PC-9 (cell line): Measurements from ENCODE around the gene LRRC4B. TPM values are rescaled to one million over a fixed set of nuclear protein-coding genes. Genes with fewer than 3 reads are reported as not detected.

Source experiments
- BruUV-seq: library from RNA; stranded (reverse); fragments of 400-500 nt; replicated peaks from 2 replicates; lab custom pipeline; 2021; lab: Mats Ljungman, UMichigan
- CTCF ChIA-PET: fragments of 300-600 bp; sonication (Branson Sonifier 250); formaldehyde crosslinking; loops from one replicate; lab custom pipeline; 2022; ENCODE audit warnings: antibody characterized with exemption; lab: Charles Lee
- POLR2A ChIA-PET: fragments of 300-600 bp; sonication (Branson Sonifier 250); formaldehyde crosslinking; loops from one replicate; lab custom pipeline; 2022; ENCODE audit warnings: antibody characterized with exemption; ENCODE audit not compliant: unreplicated experiment; lab: Charles Lee
- DNase-seq, 2 experiments: peaks; one replicate each; pipeline versions ENCODE4 v3.0.0 to v3.0.0-alpha.2; 2015 to 2022; ENCODE audit warnings: mixed read lengths in 1 of 2
- H2AFZ ChIP-seq: fragments of 200-600 bp; sonication (generic); 2 replicates; pipeline ENCODE4 v1.8.1; 2017; ENCODE audit warnings: antibody characterized with exemption
- H3F3A ChIP-seq: fragments of 200-600 bp; sonication (generic); 2 replicates; pipeline ENCODE4 v1.8.1; 2017; ENCODE audit warnings: antibody characterized with exemption, mild to moderate bottlenecking, low read depth; ENCODE audit not compliant: insufficient read depth
- H3K27ac ChIP-seq: fragments of 200-600 bp; sonication (generic); 2 replicates; pipeline ENCODE4 v1.6.1; 2016; ENCODE audit warnings: mixed run types
- H3K27me3 ChIP-seq: fragments of 200-600 bp; sonication (generic); 2 replicates; pipeline ENCODE4 v1.6.1; 2016; ENCODE audit warnings: low read depth, mixed run types; ENCODE audit not compliant: insufficient read depth
- H3K36me3 ChIP-seq: fragments of 200-600 bp; sonication (generic); 2 replicates; pipeline ENCODE4 v1.6.1; 2016; ENCODE audit warnings: low read depth, mixed run types
- H3K4me1 ChIP-seq: fragments of 200-600 bp; sonication (generic); replicated peaks from 2 replicates; pipeline ENCODE4 v1.6.1; 2016; ENCODE audit warnings: mixed run types; ENCODE audit not compliant: insufficient read depth
- H3K4me2 ChIP-seq: fragments of 200-600 bp; sonication (generic); 2 replicates; pipeline ENCODE4 v1.6.1; 2017; ENCODE audit warnings: mixed run types
- H3K4me3 ChIP-seq: fragments of 200-600 bp; sonication (generic); 2 replicates; pipeline ENCODE4 v1.6.1; 2016; ENCODE audit warnings: mixed run types
- H3K79me2 ChIP-seq: fragments of 200-600 bp; sonication (generic); 2 replicates; pipeline ENCODE4 v1.6.1; 2017; ENCODE audit warnings: low read depth, mixed run types
- H3K9me2 ChIP-seq: fragments of 200-600 bp; sonication (generic); 2 replicates; pipeline ENCODE4 v1.8.1; 2017; ENCODE audit warnings: mild to moderate bottlenecking; ENCODE audit not compliant: insufficient read depth
- H3K9me3 ChIP-seq: fragments of 200-600 bp; sonication (generic); 2 replicates; pipeline ENCODE4 v1.8.1; 2016; ENCODE audit warnings: low read depth; ENCODE audit not compliant: insufficient read depth
- H4K20me1 ChIP-seq: fragments of 200-600 bp; sonication (generic); 2 replicates; pipeline ENCODE4 v1.8.1; 2017; ENCODE audit not compliant: insufficient read depth
- CTCF ChIP-seq: fragments of 200-600 bp; sonication (generic); conservative IDR thresholded peaks from 2 replicates; pipeline ENCODE4 v1.6.1; 2017; ENCODE audit warnings: mixed run types, antibody characterized with exemption, mild to moderate bottlenecking, moderate library complexity
- EZH2 ChIP-seq: fragments of 200-600 bp; sonication (generic); IDR thresholded peaks from 2 replicates; pipeline ENCODE4 v1.8.0; 2017; ENCODE audit warnings: antibody characterized with exemption, low read depth
- intact Hi-C: fragments of 100-400 bp; cut with micrococcal nuclease; formaldehyde crosslinking; loops from one replicate; pipeline ENCODE4 v1.10.0; 2022; ENCODE audit not compliant: unreplicated experiment
- total RNA-seq: library from RNA; stranded (reverse); gene quantifications from 2 replicates; pipeline ENCODE4 v1.2.3, GENCODE V29; 2021

The LRRC4B gene
- total RNA-seq, 1 experiment from 2014 or later: not detected

DNA sequence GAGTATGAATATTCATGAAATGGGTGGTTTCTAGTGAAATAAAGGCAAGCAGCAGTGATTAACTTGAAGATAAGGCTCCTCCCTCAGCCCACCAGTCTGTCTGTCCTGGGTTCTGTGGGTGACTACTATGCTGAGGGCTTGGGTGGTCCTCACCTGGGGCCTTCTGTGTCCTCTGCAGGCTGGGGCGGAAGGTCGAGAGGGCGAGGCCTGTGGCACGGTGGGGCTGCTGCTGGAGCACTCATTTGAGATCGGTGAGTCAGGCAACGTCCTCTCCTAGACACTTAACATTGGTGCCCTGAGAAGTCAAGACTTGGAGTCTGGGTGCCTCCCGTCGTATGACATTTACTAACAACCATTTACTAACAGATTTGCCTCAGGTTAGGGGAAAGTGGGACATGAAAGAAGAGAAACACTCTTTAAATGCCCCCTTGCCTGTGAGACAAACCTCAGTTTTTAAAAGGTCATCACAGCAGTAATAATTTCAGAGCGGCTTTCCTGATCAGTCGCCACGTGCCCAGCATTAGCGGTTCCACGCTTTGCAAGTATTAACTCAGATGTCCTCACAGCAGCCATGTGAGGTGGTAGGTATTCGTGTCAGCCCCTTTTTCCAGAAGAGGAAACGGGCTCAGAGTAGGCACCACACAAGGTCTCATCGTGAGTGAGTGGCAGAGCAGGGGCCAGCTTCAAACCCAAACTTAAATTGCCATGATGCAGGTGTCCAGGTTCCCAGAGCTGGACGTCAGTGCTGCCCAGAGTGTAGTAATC is 90.3 kb downstream of the LRRC4B start:
- no peaks in the 10 kb centered on the region for H3K36me3 ChIP-seq
- H3K27me3 ChIP-seq: no peaks in the 10 kb centered on the region
- peaks cover 27% of the 10 kb centered on the region for H3K79me2 ChIP-seq
- DNase-seq: no peak
- intact Hi-C loops: loop anchor here (5.0 kb wide), 1 partner anchor 111 kb away; the partner anchor contains the start of gene NAPSA
- POLR2A ChIA-PET: no interaction called here
- no peak overlapping the region for H3K27ac ChIP-seq
- peak overlapping the region; percentile 72; the same call in 1 of the 2 replicates for H3K4me3 ChIP-seq
- TF ChIP-seq CTCF (no peak), EZH2 (no peak)
- peak overlapping the region; percentile 85 for H3K4me2 ChIP-seq
- H3F3A ChIP-seq: peaks cover 7% of the 10 kb centered on the region; the same call in 1 of the 2 replicates
- CTCF ChIA-PET: no interaction called here
- H4K20me1 ChIP-seq: peaks cover 27% of the 10 kb centered on the region
- no peaks in the 10 kb centered on the region for H3K9me2 ChIP-seq
- peaks cover 8% of the 10 kb centered on the region for H3K4me1 ChIP-seq
- H2AFZ ChIP-seq: no peak overlapping the region
- BruUV-seq: no TSS peak
- H3K9me3 ChIP-seq: no peaks in the 10 kb centered on the region

DNA sequence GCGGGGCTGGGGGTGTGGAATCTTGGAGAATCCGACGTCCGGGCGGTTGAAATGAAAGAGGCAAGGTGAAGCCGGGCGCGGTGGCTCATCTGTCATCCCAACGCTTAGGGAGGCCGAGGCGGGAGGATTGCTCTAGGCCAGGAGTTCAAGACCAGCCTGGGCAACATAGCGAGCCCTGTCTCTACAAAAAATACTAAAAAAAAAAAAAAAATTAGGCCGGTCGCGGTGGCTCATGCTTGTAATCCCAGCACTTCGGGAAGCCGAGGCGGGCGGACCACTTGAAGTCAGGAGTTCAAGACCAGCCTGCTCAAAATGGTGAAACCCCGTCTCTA is 91.4 kb downstream of the LRRC4B start:
- TF ChIP-seq EZH2 (no peak), CTCF (no peak)
- Histone ChIP-seq H3K9me2 (no peaks in the 10 kb centered on the region), H3K27ac (no peak overlapping the region), H3K4me3 (peak overlapping the region; percentile 72), H4K20me1 (peaks cover 27% of the 10 kb centered on the region), H3K36me3 (no peaks in the 10 kb centered on the region), H3K4me2 (peak overlapping the region; percentile 85), H2AFZ (0 out of 2 replicates have a peak overlapping the region, but pooled peaks have one; percentile 88), H3K27me3 (no peaks in the 10 kb centered on the region), H3F3A (peaks cover 15% of the 10 kb centered on the region), H3K4me1 (peaks cover 8% of the 10 kb centered on the region), H3K79me2 (peaks cover 27% of the 10 kb centered on the region), H3K9me3 (no peaks in the 10 kb centered on the region)
- intact Hi-C loops: loop anchor here (1.0 to 5.0 kb wide), 2 partner anchors 34 to 110 kb away; partner anchors contain the start of genes JOSD2 and NAPSA
- BruUV-seq: TSS peak; percentile 59
- ChIA-PET CTCF (no interaction called here), POLR2A (interaction anchor here (0.8 kb wide), 1 partner anchor 474 kb away, joined by 17 read pairs; no protein-coding TSS in a partner anchor)
- DNase-seq: no peak

DNA sequence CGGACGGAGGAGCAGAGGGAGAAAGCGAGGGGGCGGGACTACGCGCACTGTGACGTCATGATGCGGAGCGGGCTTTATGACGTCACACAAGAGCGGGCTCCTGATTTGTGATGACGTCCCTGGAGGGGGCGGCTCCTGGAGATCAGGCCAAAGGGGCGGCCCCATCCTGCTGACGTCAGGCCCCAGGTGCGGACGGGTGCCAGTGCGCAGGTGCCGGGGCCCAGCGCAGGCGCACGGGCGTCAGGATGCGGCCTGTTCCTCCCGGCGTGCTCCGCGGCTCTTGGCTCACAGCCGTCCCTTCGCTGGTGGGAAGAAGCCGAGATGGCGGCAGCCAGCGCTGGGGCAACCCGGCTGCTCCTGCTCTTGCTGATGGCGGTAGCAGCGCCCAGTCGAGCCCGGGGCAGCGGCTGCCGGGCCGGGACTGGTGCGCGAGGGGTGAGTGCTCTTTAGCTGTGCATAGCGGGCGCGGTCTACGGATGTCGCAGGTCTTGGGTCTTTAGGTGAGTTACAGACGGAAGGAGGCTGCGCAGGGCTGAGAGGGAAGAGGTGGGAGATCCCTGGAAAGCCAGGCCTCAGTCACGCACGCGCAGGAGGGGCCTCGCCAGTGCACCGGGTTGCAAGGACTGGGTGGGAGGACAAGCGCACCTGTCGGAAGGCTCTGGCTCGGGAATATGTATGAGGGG is 91.9 kb downstream of the LRRC4B start, which contains the start of the genes EMC10 and GARIN5A:
Gene EMC10 (plus strand): TSS at position 284 of the 683 bp plus-strand sequence. CDS start 38 bp downstream, at position 322.
Gene GARIN5A (minus strand): TSS at position 625 of the 683 bp plus-strand sequence. CDS start 460 bp downstream, at position 165.
- BruUV-seq: TSS peak; percentile 53
- peak within 1 kb of the TSS; percentile 85 for H3K4me2 ChIP-seq
- H3K36me3 ChIP-seq: no peaks in the 10 kb centered on the region
- ChIA-PET CTCF (interaction anchor here (0.6 kb wide), 1 partner anchor 467 kb away, joined by 3 read pairs; no protein-coding TSS in a partner anchor), POLR2A (interaction anchor here (0.8 kb wide), 1 partner anchor 474 kb away, joined by 17 read pairs; no protein-coding TSS in a partner anchor)
- H3F3A ChIP-seq: peaks cover 20% of the 10 kb centered on the region
- peak; percentile 90 to 96 for DNase-seq
- peak within 1 kb of the TSS; percentile 65 for H3K27ac ChIP-seq
- H3K4me3 ChIP-seq: peak within 1 kb of the TSS; percentile 72
- TF ChIP-seq EZH2 (no peak), CTCF (no peak)
- no peaks in the 10 kb centered on the region for H3K9me2 ChIP-seq
- intact Hi-C loops: loop anchor here (1.0 to 5.0 kb wide), 2 partner anchors 35 to 109 kb away; partner anchors contain the start of genes JOSD2 and NAPSA
- no peaks in the 10 kb centered on the region for H3K9me3 ChIP-seq
- H3K4me1 ChIP-seq: peaks cover 8% of the 10 kb centered on the region
- H3K79me2 ChIP-seq: peaks cover 27% of the 10 kb centered on the region
- no peaks in the 10 kb centered on the region for H3K27me3 ChIP-seq
- peaks cover 27% of the 10 kb centered on the region for H4K20me1 ChIP-seq
- peak within 1 kb of the TSS; percentile 88 for H2AFZ ChIP-seq
